WTC11 (cell line): ENCODE measurements around the gene XRCC4. TPM values are rescaled to one million over a fixed set of nuclear protein-coding genes. Genes with fewer than 3 reads are reported as not detected.

ENCODE experiments used
- ATAC-seq: fragments of 200-7000 bp; cut with Tn5 transposase; 2 replicates; pipeline ENCODE4 v1.10.0; 2021; ENCODE audit warnings: mild to moderate bottlenecking, moderate library complexity
- CTCF ChIA-PET: fragments of 300-600 bp; sonication (Branson Sonifier 250); formaldehyde crosslinking; loops from one replicate; lab custom pipeline; 2021; ENCODE audit warnings: antibody characterized with exemption; lab: Charles Lee
- POLR2A ChIA-PET: fragments of 350-600 bp; sonication (Branson Sonifier 250); formaldehyde crosslinking; loops from one replicate; lab custom pipeline; 2021; ENCODE audit warnings: antibody characterized with exemption; lab: Charles Lee
- DNase-seq: peaks from one replicate; pipeline ENCODE4 v3.0.0; 2021; ENCODE audit warnings: low spot score
- H3K27ac Mint-ChIP-seq: 2 replicates; pipeline ENCODE4 v1.8.0; 2021; ENCODE audit warnings: mixed read lengths
- H3K27me3 Mint-ChIP-seq: 2 replicates; pipeline ENCODE4 v1.8.0; 2021; ENCODE audit warnings: low read depth, mild to moderate bottlenecking, moderate library complexity, mixed read lengths
- H3K36me3 Mint-ChIP-seq: 2 replicates; pipeline ENCODE4 v1.8.0; 2021; ENCODE audit warnings: mixed read lengths
- H3K4me1 Mint-ChIP-seq: 2 replicates; pipeline ENCODE4 v1.8.0; 2022; ENCODE audit warnings: mixed read lengths
- H3K4me3 Mint-ChIP-seq: 2 replicates; pipeline ENCODE4 v1.8.0; 2021; ENCODE audit warnings: mild to moderate bottlenecking, moderate library complexity, mixed read lengths
- H3K9me3 Mint-ChIP-seq: 2 replicates; pipeline ENCODE4 v1.8.0; 2021; ENCODE audit warnings: mixed read lengths
- AFF4 ChIP-seq: sonication (generic); formaldehyde crosslinking; IDR thresholded peaks from 2 replicates; pipeline ENCODE4 v1.8.1; 2023; ENCODE audit warnings: mild to moderate bottlenecking, missing genetic modification reagents, borderline replicate concordance
- ARID4B ChIP-seq: sonication (generic); formaldehyde crosslinking; IDR thresholded peaks from 2 replicates; pipeline ENCODE4 v1.8.0; 2023; ENCODE audit warnings: missing genetic modification reagents, mild to moderate bottlenecking, borderline replicate concordance
- ATF6 ChIP-seq: sonication (generic); formaldehyde crosslinking; IDR thresholded peaks from 2 replicates; pipeline ENCODE4 v1.8.1; 2023; ENCODE audit warnings: mild to moderate bottlenecking, missing genetic modification reagents
- CBFB ChIP-seq: sonication (generic); formaldehyde crosslinking; IDR thresholded peaks from 2 replicates; pipeline ENCODE4 v1.8.1; 2022; ENCODE audit warnings: mild to moderate bottlenecking, low read depth, missing genetic modification reagents
- ERG ChIP-seq: fragments of 250-450 bp; sonication (Bioruptor Pico); IDR thresholded peaks from 2 replicates; pipeline ENCODE4 v1.8.0; 2021; ENCODE audit warnings: mild to moderate bottlenecking
- FOXK1 ChIP-seq: sonication (generic); formaldehyde crosslinking; IDR thresholded peaks from 2 replicates; pipeline ENCODE4 v1.8.0; 2022; ENCODE audit warnings: mild to moderate bottlenecking, moderate library complexity, missing genetic modification reagents
- IRF2 ChIP-seq: sonication (generic); formaldehyde crosslinking; IDR thresholded peaks from 2 replicates; pipeline ENCODE4 v1.8.0; 2022; ENCODE audit warnings: low read depth, missing genetic modification reagents, borderline replicate concordance
- MXD4 ChIP-seq: fragments of 250-450 bp; sonication (Bioruptor Pico); IDR thresholded peaks from 2 replicates; pipeline ENCODE4 v1.8.0; 2021; ENCODE audit warnings: mild to moderate bottlenecking, moderate library complexity, borderline replicate concordance
- MYBL2 ChIP-seq: sonication (generic); formaldehyde crosslinking; IDR thresholded peaks from 2 replicates; pipeline ENCODE4 v1.8.1; 2023; ENCODE audit warnings: mild to moderate bottlenecking, moderate library complexity, missing genetic modification reagents
- ZBTB21 ChIP-seq: sonication (generic); formaldehyde crosslinking; IDR thresholded peaks from 2 replicates; pipeline ENCODE4 v1.8.1; 2023; ENCODE audit warnings: mild to moderate bottlenecking, missing genetic modification reagents, borderline replicate concordance
- ZNF317 ChIP-seq: sonication (generic); formaldehyde crosslinking; IDR thresholded peaks from 2 replicates; pipeline ENCODE4 v1.8.1; 2023; ENCODE audit warnings: low read depth, mild to moderate bottlenecking, moderate library complexity, missing genetic modification reagents, borderline replicate concordance
- total RNA-seq: library from RNA; stranded (reverse); gene quantifications from 3 replicates; pipeline ENCODE4 v1.2.3, GENCODE V29; 2021
- TF ChIP-seq, protein P1 (sequence below): fragments of 250-450 bp; sonication (Bioruptor Pico); IDR thresholded peaks from 2 replicates; pipeline ENCODE4 v2.1.2; 2022; ENCODE audit warnings: mild to moderate bottlenecking, moderate library complexity
- TF ChIP-seq, protein P2 (sequence below): sonication (generic); formaldehyde crosslinking; IDR thresholded peaks from 2 replicates; pipeline ENCODE4 v1.8.0; 2022; ENCODE audit warnings: mild to moderate bottlenecking, missing genetic modification reagents
- TF ChIP-seq, protein P3 (sequence below): sonication (generic); formaldehyde crosslinking; IDR thresholded peaks from 2 replicates; pipeline ENCODE4 v1.8.0; 2022; ENCODE audit warnings: missing genetic modification reagents

Gene XRCC4
- total RNA-seq, 1 experiment from 2014 or later, result 13.5 TPM

DNA sequence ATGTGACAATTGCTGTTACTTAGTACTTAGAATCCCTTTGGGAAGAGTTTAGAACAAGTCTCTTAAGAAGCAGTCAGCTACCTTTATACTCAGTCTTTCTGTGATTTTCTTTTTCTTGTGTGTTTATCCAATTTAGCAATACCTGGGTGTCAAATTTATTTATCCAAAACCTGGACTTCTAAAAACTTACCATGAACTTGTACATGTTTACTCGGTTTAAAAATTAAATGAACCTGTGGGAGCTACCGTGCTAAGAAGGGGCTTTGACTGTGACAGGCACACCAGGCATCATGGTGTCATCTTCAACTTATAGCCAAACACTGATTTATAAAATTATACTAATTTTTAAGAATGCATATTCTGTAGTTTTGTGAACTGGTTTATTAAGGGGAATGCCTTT, 96.5 kb downstream of the XRCC4 start:
- TF ChIP-seq ARID4B (CRISPR knock-in tag), result no peak
- no peak for TF ChIP-seq MYBL2 (CRISPR knock-in tag)
- TF ChIP-seq ZNF317 (CRISPR knock-in tag), result no peak
- no peak for TF ChIP-seq AFF4 (CRISPR knock-in tag)
- TF ChIP-seq FOXK1 (CRISPR knock-in tag), result no peak
- TF ChIP-seq, protein P1, sequence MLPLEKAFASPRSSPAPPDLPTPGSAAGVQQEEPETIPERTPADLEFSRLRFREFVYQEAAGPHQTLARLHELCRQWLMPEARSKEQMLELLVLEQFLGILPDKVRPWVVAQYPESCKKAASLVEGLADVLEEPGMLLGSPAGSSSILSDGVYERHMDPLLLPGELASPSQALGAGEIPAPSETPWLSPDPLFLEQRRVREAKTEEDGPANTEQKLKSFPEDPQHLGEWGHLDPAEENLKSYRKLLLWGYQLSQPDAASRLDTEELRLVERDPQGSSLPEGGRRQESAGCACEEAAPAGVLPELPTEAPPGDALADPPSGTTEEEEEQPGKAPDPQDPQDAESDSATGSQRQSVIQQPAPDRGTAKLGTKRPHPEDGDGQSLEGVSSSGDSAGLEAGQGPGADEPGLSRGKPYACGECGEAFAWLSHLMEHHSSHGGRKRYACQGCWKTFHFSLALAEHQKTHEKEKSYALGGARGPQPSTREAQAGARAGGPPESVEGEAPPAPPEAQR, result no peak
- TF ChIP-seq, protein P2, sequence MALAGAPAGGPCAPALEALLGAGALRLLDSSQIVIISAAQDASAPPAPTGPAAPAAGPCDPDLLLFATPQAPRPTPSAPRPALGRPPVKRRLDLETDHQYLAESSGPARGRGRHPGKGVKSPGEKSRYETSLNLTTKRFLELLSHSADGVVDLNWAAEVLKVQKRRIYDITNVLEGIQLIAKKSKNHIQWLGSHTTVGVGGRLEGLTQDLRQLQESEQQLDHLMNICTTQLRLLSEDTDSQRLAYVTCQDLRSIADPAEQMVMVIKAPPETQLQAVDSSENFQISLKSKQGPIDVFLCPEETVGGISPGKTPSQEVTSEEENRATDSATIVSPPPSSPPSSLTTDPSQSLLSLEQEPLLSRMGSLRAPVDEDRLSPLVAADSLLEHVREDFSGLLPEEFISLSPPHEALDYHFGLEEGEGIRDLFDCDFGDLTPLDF (CRISPR knock-in tag), result no peak
- Mint-ChIP-seq H3K27ac (no peak overlapping the region), H3K27me3 (no peaks in the 10 kb centered on the region), H3K4me1 (peaks cover under 1% of the 10 kb centered on the region; the same call in 1 of the 2 replicates), H3K9me3 (no peaks in the 10 kb centered on the region), H3K4me3 (no peak overlapping the region), H3K36me3 (no peaks in the 10 kb centered on the region)
- no peak for ATAC-seq
- ChIA-PET POLR2A (no interaction called here), CTCF (no interaction called here)
- DNase-seq, result no peak

DNA sequence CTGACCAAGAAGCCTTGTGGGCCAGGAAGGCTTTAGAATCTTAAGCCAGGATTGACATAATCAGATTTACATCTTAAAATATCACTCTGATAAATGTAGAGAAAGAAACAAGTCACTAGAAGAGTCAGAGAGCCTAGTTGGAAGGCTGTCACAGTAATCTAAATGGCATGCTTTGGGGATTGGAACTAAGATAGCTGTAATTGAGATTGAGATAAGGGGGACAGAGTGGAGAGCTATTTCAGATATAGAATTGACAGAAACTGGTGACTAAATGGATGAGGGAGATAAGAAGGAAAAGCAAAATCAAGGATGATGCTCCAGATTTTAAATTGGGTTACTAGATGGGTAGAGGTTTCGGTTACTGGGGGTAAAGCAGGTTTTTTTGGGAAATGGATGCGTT, 100.5 kb downstream of the XRCC4 start:
- no peaks in the 10 kb centered on the region for H3K36me3 Mint-ChIP-seq
- CTCF ChIA-PET, result interaction anchor here (0.9 kb wide), 1 partner anchor 295 kb away, joined by 3 read pairs; no protein-coding TSS in a partner anchor
- DNase-seq, result no peak
- H3K4me3 Mint-ChIP-seq, result no peak overlapping the region
- no peaks in the 10 kb centered on the region for H3K27me3 Mint-ChIP-seq
- no peaks in the 10 kb centered on the region for H3K9me3 Mint-ChIP-seq
- peaks cover 8% of the 10 kb centered on the region; the same call in 1 of the 2 replicates for H3K4me1 Mint-ChIP-seq
- ATAC-seq, result no peak
- POLR2A ChIA-PET, result interaction anchor here (0.7 kb wide), 1 partner anchor 20 kb away, joined by 3 read pairs; no protein-coding TSS in a partner anchor
- no peak overlapping the region for H3K27ac Mint-ChIP-seq
- TF ChIP-seq ZBTB21 (CRISPR knock-in tag), result no peak
- TF ChIP-seq, protein P3, sequence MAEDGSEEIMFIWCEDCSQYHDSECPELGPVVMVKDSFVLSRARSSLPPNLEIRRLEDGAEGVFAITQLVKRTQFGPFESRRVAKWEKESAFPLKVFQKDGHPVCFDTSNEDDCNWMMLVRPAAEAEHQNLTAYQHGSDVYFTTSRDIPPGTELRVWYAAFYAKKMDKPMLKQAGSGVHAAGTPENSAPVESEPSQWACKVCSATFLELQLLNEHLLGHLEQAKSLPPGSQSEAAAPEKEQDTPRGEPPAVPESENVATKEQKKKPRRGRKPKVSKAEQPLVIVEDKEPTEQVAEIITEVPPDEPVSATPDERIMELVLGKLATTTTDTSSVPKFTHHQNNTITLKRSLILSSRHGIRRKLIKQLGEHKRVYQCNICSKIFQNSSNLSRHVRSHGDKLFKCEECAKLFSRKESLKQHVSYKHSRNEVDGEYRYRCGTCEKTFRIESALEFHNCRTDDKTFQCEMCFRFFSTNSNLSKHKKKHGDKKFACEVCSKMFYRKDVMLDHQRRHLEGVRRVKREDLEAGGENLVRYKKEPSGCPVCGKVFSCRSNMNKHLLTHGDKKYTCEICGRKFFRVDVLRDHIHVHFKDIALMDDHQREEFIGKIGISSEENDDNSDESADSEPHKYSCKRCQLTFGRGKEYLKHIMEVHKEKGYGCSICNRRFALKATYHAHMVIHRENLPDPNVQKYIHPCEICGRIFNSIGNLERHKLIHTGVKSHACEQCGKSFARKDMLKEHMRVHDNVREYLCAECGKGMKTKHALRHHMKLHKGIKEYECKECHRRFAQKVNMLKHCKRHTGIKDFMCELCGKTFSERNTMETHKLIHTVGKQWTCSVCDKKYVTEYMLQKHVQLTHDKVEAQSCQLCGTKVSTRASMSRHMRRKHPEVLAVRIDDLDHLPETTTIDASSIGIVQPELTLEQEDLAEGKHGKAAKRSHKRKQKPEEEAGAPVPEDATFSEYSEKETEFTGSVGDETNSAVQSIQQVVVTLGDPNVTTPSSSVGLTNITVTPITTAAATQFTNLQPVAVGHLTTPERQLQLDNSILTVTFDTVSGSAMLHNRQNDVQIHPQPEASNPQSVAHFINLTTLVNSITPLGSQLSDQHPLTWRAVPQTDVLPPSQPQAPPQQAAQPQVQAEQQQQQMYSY, result no peak
- no peak for TF ChIP-seq ERG (CRISPR knock-in tag)
- TF ChIP-seq, protein P2 (CRISPR knock-in tag), result no peak
- no peak for TF ChIP-seq ATF6 (CRISPR knock-in tag)
- TF ChIP-seq IRF2, result no peak
- TF ChIP-seq CBFB (CRISPR knock-in tag), result no peak
- no peak for TF ChIP-seq MXD4 (CRISPR knock-in tag)
